BE2C (cell line): Measurements from ENCODE around the gene RXRA.
A peak's percentile ranks its signal among the peaks of the same experiment; 100 is the strongest.

Experiments
- DNase-seq: peaks from one replicate; pipeline ENCODE4 v3.0.0-alpha.2; 2020
- H3K27me3 ChIP-seq: fragments of 250-450 bp; sonication (Bioruptor Pico); 2 replicates; pipeline ENCODE4 v1.5.1; 2020; ENCODE audit warnings: mild to moderate bottlenecking
- H3K36me3 ChIP-seq: fragments of 250-450 bp; sonication (Bioruptor Pico); 2 replicates; pipeline ENCODE4 v1.5.1; 2020; ENCODE audit warnings: mild to moderate bottlenecking
- H3K4me1 ChIP-seq: fragments of 250-450 bp; sonication (Bioruptor Pico); 2 replicates; pipeline ENCODE4 v1.5.1; 2020
- H3K4me3 ChIP-seq: 2 replicates; pipeline ENCODE4 v1.5.1; 2011; ENCODE audit warnings: low read depth, low read length
- H3K9me3 ChIP-seq: fragments of 250-450 bp; sonication (Bioruptor Pico); 2 replicates; pipeline ENCODE4 v1.5.1; 2020
- TF ChIP-seq, protein P1 (sequence below): IDR thresholded peaks from 2 replicates; pipeline ENCODE4 v1.5.1; 2012; ENCODE audit warnings: mild to moderate bottlenecking, low read depth, low read length

RXRA gene

DNA sequence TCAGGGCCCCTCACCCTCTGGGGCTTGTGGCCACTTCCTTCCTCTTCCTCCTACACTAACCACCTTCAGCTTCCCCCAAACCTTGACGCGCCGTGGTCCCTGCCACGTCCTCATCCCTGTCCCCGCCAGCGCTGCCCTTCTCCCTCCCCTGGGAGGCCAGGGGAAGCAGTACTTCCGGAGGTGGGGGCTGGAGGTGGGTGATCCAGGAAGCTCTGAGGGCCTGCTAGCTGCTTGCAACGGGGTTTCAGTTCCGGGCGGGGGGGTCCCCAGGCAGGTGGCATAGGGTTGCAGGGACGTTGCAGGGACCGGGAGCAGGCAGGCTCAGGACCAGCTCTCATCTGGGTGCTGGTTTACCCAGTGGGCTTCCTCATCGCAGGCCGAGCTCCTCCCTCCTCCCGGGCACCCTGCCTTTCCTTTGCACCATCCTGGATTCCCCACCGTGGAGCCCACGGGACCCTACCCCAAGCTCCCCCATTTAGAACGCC is 70.0 kb downstream of the RXRA start:
- DNase-seq = no peak
- H3K27me3 ChIP-seq = no peaks in the 10 kb centered on the region
- no peaks in the 10 kb centered on the region for H3K36me3 ChIP-seq
- TF ChIP-seq, protein P1, sequence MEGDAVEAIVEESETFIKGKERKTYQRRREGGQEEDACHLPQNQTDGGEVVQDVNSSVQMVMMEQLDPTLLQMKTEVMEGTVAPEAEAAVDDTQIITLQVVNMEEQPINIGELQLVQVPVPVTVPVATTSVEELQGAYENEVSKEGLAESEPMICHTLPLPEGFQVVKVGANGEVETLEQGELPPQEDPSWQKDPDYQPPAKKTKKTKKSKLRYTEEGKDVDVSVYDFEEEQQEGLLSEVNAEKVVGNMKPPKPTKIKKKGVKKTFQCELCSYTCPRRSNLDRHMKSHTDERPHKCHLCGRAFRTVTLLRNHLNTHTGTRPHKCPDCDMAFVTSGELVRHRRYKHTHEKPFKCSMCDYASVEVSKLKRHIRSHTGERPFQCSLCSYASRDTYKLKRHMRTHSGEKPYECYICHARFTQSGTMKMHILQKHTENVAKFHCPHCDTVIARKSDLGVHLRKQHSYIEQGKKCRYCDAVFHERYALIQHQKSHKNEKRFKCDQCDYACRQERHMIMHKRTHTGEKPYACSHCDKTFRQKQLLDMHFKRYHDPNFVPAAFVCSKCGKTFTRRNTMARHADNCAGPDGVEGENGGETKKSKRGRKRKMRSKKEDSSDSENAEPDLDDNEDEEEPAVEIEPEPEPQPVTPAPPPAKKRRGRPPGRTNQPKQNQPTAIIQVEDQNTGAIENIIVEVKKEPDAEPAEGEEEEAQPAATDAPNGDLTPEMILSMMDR = no peak
- no peaks in the 10 kb centered on the region for H3K4me1 ChIP-seq
- H3K4me3 ChIP-seq = no peak overlapping the region
- H3K9me3 ChIP-seq = no peaks in the 10 kb centered on the region; the same call in 1 of the 2 replicates

DNA sequence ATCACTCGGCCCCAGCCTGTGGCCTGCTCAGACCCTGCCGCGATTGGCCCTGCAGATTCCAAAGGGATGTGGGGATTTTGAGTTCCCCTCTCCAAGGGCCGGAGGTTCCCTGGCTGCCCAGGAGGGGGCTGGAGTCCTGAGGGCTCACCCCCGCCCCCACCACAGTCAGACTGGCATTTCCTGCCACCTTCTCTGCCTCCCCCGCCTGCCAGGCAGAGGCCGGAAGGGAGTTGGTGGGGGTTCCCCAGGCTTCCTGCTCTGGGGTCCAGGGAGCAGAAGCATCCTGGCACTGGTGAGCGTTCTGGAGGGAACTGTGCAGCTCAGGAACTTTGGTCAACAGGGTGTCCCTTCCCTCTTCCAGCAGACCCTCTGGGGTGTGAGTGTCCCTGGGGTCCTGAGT is 70.6 kb downstream of the RXRA start:
- Histone ChIP-seq H3K4me1 (no peaks in the 10 kb centered on the region), H3K27me3 (no peaks in the 10 kb centered on the region), H3K4me3 (no peak overlapping the region), H3K9me3 (no peaks in the 10 kb centered on the region; the same call in 1 of the 2 replicates), H3K36me3 (no peaks in the 10 kb centered on the region)
- TF ChIP-seq, protein P1 = no peak
- DNase-seq = no peak

DNA sequence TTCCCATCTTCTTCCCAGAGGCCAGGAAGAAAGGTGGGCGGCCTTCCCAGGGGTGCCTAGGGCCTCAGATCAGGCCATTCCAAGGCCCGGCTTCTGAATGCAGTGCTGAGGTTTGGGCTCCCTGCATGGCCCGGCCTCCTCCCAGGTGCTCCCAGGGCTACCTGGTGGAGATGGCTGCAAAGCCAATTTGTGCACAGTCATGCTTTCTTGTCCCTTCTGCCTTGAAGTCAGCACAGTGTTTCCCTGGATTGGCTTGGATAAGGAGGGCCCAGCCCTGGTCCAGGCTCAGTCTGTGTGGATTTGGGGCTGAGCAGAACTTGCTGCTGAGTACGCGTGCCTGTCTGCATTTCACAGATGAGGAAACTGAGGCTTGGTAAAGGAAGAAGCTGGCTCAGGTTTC is 72.5 kb downstream of the RXRA start:
- TF ChIP-seq, protein P1 = no peak

DNA sequence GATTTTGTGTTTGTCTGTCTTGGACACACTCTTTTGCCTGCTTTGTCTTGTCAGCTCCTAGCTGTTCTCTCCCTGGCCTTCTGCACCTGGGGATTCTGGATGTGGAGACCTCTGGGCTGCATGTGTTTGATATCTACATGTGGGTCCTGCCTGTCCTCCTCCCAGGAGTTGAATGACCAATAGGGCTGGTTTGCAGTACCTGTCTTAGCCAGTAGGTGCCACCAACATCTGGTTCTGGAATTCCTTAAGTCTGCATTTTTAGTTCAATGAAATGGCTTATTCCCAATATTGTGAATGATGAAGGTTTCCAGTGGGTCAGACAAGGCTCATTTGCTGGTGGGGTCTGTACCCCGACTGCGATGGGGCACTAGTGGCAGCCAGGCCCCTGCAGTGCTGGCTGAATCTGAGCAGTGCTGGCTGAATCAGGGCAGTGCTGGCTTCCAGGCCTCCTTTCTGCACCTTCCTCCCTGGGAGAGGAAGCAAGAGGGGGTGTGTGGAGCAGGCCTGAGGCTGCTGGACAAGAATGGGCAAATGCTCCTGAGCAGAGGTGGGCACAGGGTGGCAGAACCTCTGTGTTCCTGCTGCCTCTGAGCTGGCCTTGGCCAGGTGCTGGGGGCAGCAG is 73.3 kb downstream of the RXRA start:
- H3K4me1 ChIP-seq = no peaks in the 10 kb centered on the region
- no peak for DNase-seq
- H3K27me3 ChIP-seq = no peaks in the 10 kb centered on the region
- no peaks in the 10 kb centered on the region for H3K36me3 ChIP-seq
- TF ChIP-seq, protein P1 = peak; percentile 68
- H3K4me3 ChIP-seq = no peak overlapping the region
- no peaks in the 10 kb centered on the region; the same call in 1 of the 2 replicates for H3K9me3 ChIP-seq

More for the DNA sequence above, 72.5 kb downstream of the RXRA start:
- no peaks in the 10 kb centered on the region for H3K36me3 ChIP-seq
- DNase-seq = no peak
- H3K9me3 ChIP-seq = no peaks in the 10 kb centered on the region; the same call in 1 of the 2 replicates
- H3K4me3 ChIP-seq = no peak overlapping the region
- no peaks in the 10 kb centered on the region for H3K27me3 ChIP-seq
- no peaks in the 10 kb centered on the region for H3K4me1 ChIP-seq

DNA sequence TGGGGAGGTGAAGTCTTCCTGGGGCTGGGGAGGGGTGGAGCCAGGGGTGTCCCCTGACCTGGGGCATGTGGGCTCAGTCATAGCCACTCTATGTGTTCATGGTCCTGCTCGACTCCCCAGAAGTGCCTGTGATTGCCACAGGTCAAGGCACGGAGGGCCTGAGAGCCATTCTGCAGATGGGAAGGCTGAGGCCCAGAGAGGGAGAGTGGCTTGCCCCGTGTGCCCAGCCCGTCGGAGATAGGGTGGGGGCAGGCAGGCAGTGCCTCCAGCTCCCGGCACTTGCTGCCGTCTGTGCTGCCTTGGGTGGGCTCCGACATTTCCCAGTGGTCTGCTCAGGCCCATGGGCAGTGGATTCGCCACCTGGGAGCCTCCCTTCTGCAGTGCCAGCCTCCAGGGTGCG is 74.0 kb downstream of the RXRA start:
- TF ChIP-seq, protein P1 = no peak
- no peak for DNase-seq
- no peaks in the 10 kb centered on the region; the same call in 1 of the 2 replicates for H3K9me3 ChIP-seq
- no peaks in the 10 kb centered on the region for H3K27me3 ChIP-seq
- H3K4me1 ChIP-seq = no peaks in the 10 kb centered on the region
- H3K36me3 ChIP-seq = no peaks in the 10 kb centered on the region
- no peak overlapping the region for H3K4me3 ChIP-seq

DNA sequence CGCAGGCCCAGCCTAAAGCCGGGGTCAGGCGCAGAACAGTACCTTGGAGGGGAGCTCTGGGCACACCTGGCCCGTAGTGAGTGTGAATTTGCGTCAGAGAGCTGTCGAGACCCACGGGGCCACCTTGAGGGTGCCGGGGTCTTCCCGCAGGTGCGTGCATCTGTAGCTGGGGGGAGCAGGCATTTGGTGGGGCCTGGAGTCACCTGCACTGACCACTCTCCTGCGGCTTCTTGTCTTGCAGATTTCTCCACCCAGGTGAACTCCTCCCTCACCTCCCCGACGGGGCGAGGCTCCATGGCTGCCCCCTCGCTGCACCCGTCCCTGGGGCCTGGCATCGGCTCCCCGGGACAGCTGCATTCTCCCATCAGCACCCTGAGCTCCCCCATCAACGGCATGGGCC is 75.1 kb downstream of the RXRA start:
- TF ChIP-seq, protein P1 = no peak
- H3K4me3 ChIP-seq = no peak overlapping the region
- peaks cover under 1% of the 10 kb centered on the region for H3K4me1 ChIP-seq
- H3K27me3 ChIP-seq = no peaks in the 10 kb centered on the region
- H3K9me3 ChIP-seq = no peaks in the 10 kb centered on the region; the same call in 1 of the 2 replicates
- H3K36me3 ChIP-seq = no peaks in the 10 kb centered on the region
- no peak for DNase-seq
